OCI-LY1 (cell line): ENCODE data around the gene UTS2R.

Experiments
- EZH2 ChIP-seq: fragments of 200-600 bp; sonication (generic), shearing (Covaris generic); IDR thresholded peaks from 2 replicates; pipeline ENCODE4 v1.8.0; 2017; ENCODE audit warnings: borderline replicate concordance, mixed run types, mild to moderate bottlenecking, antibody characterized with exemption, low read length, moderate library complexity, mixed read lengths
- TF ChIP-seq, protein P1 (sequence below): fragments of 200-600 bp; sonication (generic), shearing (Covaris generic); IDR thresholded peaks from 2 replicates; pipeline ENCODE4 v1.5.1; 2017; ENCODE audit warnings: mild to moderate bottlenecking, antibody characterized with exemption, low read length, moderate library complexity, mixed read lengths

DNA sequence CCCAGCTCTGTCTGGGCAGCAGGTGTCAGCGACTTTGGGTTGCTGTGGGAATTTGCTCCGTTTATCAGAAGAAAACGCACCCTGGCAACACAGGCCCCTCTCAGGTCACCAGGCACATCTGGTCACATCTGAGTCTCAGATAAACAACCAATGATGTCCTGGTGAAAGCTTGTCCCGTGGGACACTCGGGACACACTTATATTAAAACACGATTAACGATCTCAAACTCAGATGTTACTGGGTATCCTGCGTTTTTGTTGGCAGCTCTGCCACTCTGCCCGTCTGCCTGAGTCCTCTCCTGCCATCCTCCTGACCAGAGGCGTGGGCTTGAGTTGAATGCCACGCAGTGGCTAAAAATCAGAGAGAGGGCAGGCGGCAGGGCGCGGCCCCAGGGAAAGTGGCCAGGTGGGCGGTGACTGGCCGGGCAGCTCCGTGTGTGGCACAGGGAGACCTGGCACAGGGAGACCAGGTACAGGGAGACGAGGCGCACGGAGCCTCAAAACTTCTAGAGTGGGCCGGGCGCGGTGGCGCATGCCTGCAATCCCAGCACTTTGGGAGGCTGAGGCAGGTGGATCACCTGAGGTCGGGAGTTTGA lies 40.1 kb upstream of the UTS2R start:
- TF ChIP-seq, protein P1, sequence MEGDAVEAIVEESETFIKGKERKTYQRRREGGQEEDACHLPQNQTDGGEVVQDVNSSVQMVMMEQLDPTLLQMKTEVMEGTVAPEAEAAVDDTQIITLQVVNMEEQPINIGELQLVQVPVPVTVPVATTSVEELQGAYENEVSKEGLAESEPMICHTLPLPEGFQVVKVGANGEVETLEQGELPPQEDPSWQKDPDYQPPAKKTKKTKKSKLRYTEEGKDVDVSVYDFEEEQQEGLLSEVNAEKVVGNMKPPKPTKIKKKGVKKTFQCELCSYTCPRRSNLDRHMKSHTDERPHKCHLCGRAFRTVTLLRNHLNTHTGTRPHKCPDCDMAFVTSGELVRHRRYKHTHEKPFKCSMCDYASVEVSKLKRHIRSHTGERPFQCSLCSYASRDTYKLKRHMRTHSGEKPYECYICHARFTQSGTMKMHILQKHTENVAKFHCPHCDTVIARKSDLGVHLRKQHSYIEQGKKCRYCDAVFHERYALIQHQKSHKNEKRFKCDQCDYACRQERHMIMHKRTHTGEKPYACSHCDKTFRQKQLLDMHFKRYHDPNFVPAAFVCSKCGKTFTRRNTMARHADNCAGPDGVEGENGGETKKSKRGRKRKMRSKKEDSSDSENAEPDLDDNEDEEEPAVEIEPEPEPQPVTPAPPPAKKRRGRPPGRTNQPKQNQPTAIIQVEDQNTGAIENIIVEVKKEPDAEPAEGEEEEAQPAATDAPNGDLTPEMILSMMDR = no peak
- no peak for TF ChIP-seq EZH2
